Measurements from ENCODE around the gene FRMD4A. TPM values are rescaled to one million over a fixed set of nuclear protein-coding genes. Genes with fewer than 3 reads are reported as not detected.

The FRMD4A gene
- total and polyA plus RNA-seq, 2 of the 4 experiments (the other 2 are of a cell fraction), result 30.3 to 68.8 TPM

GRCh38 chr10:14144451-14144850, 186.3 kb downstream of the FRMD4A start:
- in situ Hi-C loops (cut with MboI; ENCODE audit: low sequenced_read_pairs), result no loop called here
- H3K14ac ChIP-seq (replicated peaks; ENCODE audit: low read depth, low read length), result no peak overlapping the region; the same call in 1 of the 2 replicates
- peak overlapping the region; percentile 25 to 26; a peak in 2 of 4 replicates for H4K8ac ChIP-seq (ENCODE audit: low read depth in 2 of 2, low read length in 2 of 2)
- dilution Hi-C loops (cut with HindIII; ENCODE audit: low sequenced_read_pairs, unreplicated experiment), result no loop called here
- H4K91ac ChIP-seq (ENCODE audit: insufficient read depth, low read depth, low read length), result peak overlapping the region; percentile 50
- no peak overlapping the region for H2AFZ ChIP-seq (replicated peaks; ENCODE audit: low read length, poor library complexity)
- POLR2A ChIA-PET (ENCODE audit: unreplicated experiment), result interaction anchor here (0.6 kb wide), 1 partner anchor 14 kb away, joined by 3 read pairs; no protein-coding TSS in a partner anchor
- no peak overlapping the region for H3K4me3 ChIP-seq (ENCODE audit: insufficient read depth, low read depth, low read length)
- peak overlapping the region; percentile 17 for H2BK5ac ChIP-seq (ENCODE audit: low read depth, low read length, poor library complexity, severe bottlenecking)
- H3K27ac ChIP-seq (ENCODE audit: insufficient read depth, low read length), result no peak overlapping the region
- H2BK20ac ChIP-seq (ENCODE audit: low read depth, low read length), result peak overlapping the region; percentile 88
- H3K36me3 ChIP-seq (ENCODE audit: control insufficient read depth, insufficient read depth, low read length), result no peaks in the 10 kb centered on the region
- H4K20me1 ChIP-seq (ENCODE audit: insufficient read depth, low read length), result no peaks in the 10 kb centered on the region
- H2AK9ac ChIP-seq (replicated peaks; ENCODE audit: low read depth, low read length, poor library complexity), result no peak overlapping the region
- ATAC-seq (ENCODE audit: low read depth) (no peak), DNase-seq (no peak)
- 0 out of 2 replicates have a peak overlapping the region, but pooled peaks have one; percentile 56 for H3K23ac ChIP-seq (ENCODE audit: low read depth, low read length)
- BruUV-seq (replicated peaks), result no TSS peak
- peak overlapping the region; percentile 95; the same call in 1 of the 2 replicates for H4K5ac ChIP-seq (ENCODE audit: low read depth, low read length)
- peaks cover 19% of the 10 kb centered on the region for H3K4me1 ChIP-seq (ENCODE audit: control insufficient read depth, insufficient read depth, low read length)
- intact Hi-C loops (cut with micrococcal nuclease), result no loop called here
- H2AK5ac ChIP-seq (ENCODE audit: low read depth, low read length), result peak overlapping the region; percentile 94
- H3K4ac ChIP-seq (ENCODE audit: low read depth, low read length), result peak overlapping the region; percentile 81; the same call in 1 of the 2 replicates
- H3K9me1 ChIP-seq (ENCODE audit: insufficient read depth, low read length), result peaks cover 8% of the 10 kb centered on the region
- 95% methylated on average over 3 of the region's 4 CpGs; no CpG with 5 or more reads in 1 of the 2 experiments for WGBS, 2 experiments (ENCODE audit: extremely low coverage in 2 of 2, insufficient read length in 1 of 2)
- peak overlapping the region; percentile 81 for H2BK120ac ChIP-seq (ENCODE audit: low read depth, low read length)
- peak overlapping the region; percentile 96 for H3K18ac ChIP-seq (ENCODE audit: low read depth, low read length)
- no peak overlapping the region for H3K4me2 ChIP-seq (ENCODE audit: low read depth, low read length)
- H3K9me3 ChIP-seq (ENCODE audit: control insufficient read depth, insufficient read depth, low read length), result no peaks in the 10 kb centered on the region
- CTCF ChIA-PET, result no interaction called here
- H2BK15ac ChIP-seq (ENCODE audit: low read depth, low read length), result peak overlapping the region; percentile 95
- H3K9ac ChIP-seq (ENCODE audit: low read depth, low read length), result no peak overlapping the region
- H3K79me1 ChIP-seq (ENCODE audit: low read depth in 1 of 2, low read length in 2 of 2), result no peaks in the 10 kb centered on the region
- H3K56ac ChIP-seq (ENCODE audit: extremely low read depth, insufficient read depth, low read length), result no peak overlapping the region
- TF ChIP-seq CEBPB (IDR thresholded peaks at IDR 0.05; ENCODE audit: low read depth, low read length) (no peak), ELK1 (IDR thresholded peaks at IDR 0.05; ENCODE audit: borderline replicate concordance, low read depth, low read length) (no peak), MAZ (IDR thresholded peaks at IDR 0.05; ENCODE audit: borderline replicate concordance, low read depth, low read length) (no peak), RAD21 (IDR thresholded peaks at IDR 0.05; ENCODE audit: low read length) (no peak), MAFK (IDR thresholded peaks at IDR 0.05; ENCODE audit: low read depth, low read length) (no peak), CHD1 (IDR thresholded peaks at IDR 0.05; ENCODE audit: low read depth, low read length) (no peak)
- 0 out of 2 replicates have a peak, but pooled peaks cover 2% of the 10 kb centered on the region for H3K27me3 ChIP-seq (ENCODE audit: control insufficient read depth, insufficient read depth, low read length)

Data from IMR-90 (cell line).